ENCODE results near the gene TMEM200A. TPM values are rescaled to one million over a fixed set of nuclear protein-coding genes. Genes with fewer than 3 reads are reported as not detected.

Gene TMEM200A
- total and polyA plus RNA-seq, 10 of the 15 experiments (the other 5 are each of a cell fraction or from before 2014, with no cell fraction given): 5.5 to 12.4 (median 9.6) TPM

DNA sequence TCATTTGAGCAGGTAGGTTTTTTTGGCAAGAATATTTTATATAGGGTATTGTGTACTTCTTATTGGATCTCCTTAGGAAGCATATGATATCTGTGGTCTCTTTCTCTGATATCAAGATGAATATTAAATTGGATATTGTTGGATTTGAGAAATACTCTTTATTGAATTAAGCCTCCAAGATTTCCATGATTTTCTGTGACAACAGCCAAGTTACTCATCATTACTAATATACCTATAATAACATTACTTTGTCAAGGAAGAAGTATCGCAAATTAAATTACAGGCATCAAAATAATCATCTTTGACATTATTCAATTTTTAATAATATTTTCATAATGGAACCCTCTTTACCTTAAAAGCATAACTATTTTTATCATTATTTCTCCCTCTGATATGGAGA, 86.5 kb downstream of the TMEM200A start:
- in situ Hi-C loops (cut with MboI): no loop called here
- no TSS peak for BruUV-seq (replicated peaks)
- ATAC-seq (no peak), FAIRE-seq (no peak), DNase-seq (ENCODE audit: low read depth, low spot score) (no peak)
- Histone ChIP-seq H3K27me3 (replicated peaks in 1 of 2; ENCODE audit: control insufficient read depth in 2 of 2, insufficient read depth in 2 of 2, low read length in 1 of 2) (no peaks in the 10 kb centered on the region), H2AFZ (ENCODE audit: control insufficient read depth, low read depth, low read length) (no peak overlapping the region), H3K9ac (ENCODE audit: control insufficient read depth, insufficient read depth, low read length) (no peak overlapping the region), H3K4me2 (ENCODE audit: control insufficient read depth, insufficient read depth) (no peak overlapping the region), H3K79me2 (ENCODE audit: control insufficient read depth, insufficient read depth, low read length) (no peaks in the 10 kb centered on the region), H4K20me1 (ENCODE audit: control insufficient read depth, insufficient read depth) (no peaks in the 10 kb centered on the region), H3K4me1 (ENCODE audit: control insufficient read depth, insufficient read depth, low read length) (no peaks in the 10 kb centered on the region), H3K27ac (ENCODE audit: control insufficient read depth, insufficient read depth) (no peak overlapping the region), H3K36me3 (ENCODE audit: control insufficient read depth in 2 of 2, insufficient read depth in 2 of 2, low read length in 1 of 2) (no peaks in the 10 kb centered on the region), H3K4me3 (no peak overlapping the region), H3K9me3 (replicated peaks; ENCODE audit: control insufficient read depth, insufficient read depth, low read length) (no peaks in the 10 kb centered on the region)
- ChIA-PET CTCF (no interaction called here), RAD21 (ENCODE audit: unreplicated experiment) (no interaction called here), POLR2A (no interaction called here), SMC1A (ENCODE audit: uncharacterized antibody, unreplicated experiment) (no interaction called here)
- intact Hi-C loops (cut with micrococcal nuclease; ENCODE audit: unreplicated experiment): no loop called here
- WGBS (ENCODE audit: insufficient coverage, insufficient replicate concordance, low lambda C conversion rate, missing lambda C conversion rate): 46% methylated on average over 1 of the region's 1 CpG
- no peak for TF ChIP-seq CREM (IDR thresholded peaks at IDR 0.05; ENCODE audit: low read depth)
- TF ChIP-seq, protein P1, sequence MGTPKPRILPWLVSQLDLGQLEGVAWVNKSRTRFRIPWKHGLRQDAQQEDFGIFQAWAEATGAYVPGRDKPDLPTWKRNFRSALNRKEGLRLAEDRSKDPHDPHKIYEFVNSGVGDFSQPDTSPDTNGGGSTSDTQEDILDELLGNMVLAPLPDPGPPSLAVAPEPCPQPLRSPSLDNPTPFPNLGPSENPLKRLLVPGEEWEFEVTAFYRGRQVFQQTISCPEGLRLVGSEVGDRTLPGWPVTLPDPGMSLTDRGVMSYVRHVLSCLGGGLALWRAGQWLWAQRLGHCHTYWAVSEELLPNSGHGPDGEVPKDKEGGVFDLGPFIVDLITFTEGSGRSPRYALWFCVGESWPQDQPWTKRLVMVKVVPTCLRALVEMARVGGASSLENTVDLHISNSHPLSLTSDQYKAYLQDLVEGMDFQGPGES (IDR thresholded peaks at IDR 0.05): no peak
- no peak for TF ChIP-seq ZBTB33 (IDR thresholded peaks at IDR 0.05)
- no peak for TF ChIP-seq MTA3 (IDR thresholded peaks at IDR 0.05; ENCODE audit: borderline replicate concordance, low read length)
- no peak for TF ChIP-seq REST (IDR thresholded peaks at IDR 0.05; ENCODE audit: low read depth, low read length)
- TF ChIP-seq MXI1 (IDR thresholded peaks at IDR 0.05; ENCODE audit: low read depth, low read length): no peak
- no peak for TF ChIP-seq GATAD2B (conservative IDR thresholded peaks at IDR 0.05; ENCODE audit: low read depth)
- TF ChIP-seq, protein P2, sequence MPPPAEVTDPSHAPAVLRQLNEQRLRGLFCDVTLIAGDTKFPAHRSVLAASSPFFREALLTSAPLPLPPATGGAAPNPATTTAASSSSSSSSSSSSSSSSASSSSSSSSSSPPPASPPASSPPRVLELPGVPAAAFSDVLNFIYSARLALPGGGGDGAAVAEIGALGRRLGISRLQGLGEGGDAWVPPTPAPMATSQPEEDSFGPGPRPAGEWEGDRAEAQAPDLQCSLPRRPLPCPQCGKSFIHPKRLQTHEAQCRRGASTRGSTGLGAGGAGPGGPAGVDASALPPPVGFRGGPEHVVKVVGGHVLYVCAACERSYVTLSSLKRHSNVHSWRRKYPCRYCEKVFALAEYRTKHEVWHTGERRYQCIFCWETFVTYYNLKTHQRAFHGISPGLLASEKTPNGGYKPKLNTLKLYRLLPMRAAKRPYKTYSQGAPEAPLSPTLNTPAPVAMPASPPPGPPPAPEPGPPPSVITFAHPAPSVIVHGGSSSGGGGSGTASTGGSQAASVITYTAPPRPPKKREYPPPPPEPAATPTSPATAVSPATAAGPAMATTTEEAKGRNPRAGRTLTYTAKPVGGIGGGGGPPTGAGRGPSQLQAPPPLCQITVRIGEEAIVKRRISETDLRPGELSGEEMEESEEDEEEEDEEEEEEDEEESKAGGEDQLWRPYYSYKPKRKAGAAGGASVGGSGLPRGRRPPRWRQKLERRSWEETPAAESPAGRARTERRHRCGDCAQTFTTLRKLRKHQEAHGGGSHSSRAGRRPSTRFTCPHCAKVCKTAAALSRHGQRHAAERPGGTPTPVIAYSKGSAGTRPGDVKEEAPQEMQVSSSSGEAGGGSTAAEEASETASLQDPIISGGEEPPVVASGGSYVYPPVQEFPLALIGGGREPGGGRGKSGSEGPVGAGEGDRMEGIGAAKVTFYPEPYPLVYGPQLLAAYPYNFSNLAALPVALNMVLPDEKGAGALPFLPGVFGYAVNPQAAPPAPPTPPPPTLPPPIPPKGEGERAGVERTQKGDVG (CRISPR knock-in tag; IDR thresholded peaks at IDR 0.05): no peak
- TF ChIP-seq PML (IDR thresholded peaks at IDR 0.05; ENCODE audit: low read length): no peak
- TF ChIP-seq ETV6 (conservative IDR thresholded peaks at IDR 0.05 in 1 of 2, IDR thresholded peaks at IDR 0.05 in 1 of 2; ENCODE audit: borderline replicate concordance in 1 of 2, low read depth in 1 of 2): no peak
- no peak for TF ChIP-seq BMI1 (IDR thresholded peaks at IDR 0.05; ENCODE audit: borderline replicate concordance)
- no peak for TF ChIP-seq ESRRA (IDR thresholded peaks at IDR 0.05; ENCODE audit: low read length)
- TF ChIP-seq NRF1 (conservative IDR thresholded peaks at IDR 0.05; ENCODE audit: low read depth, low read length): no peak
- TF ChIP-seq PBX3 (IDR thresholded peaks at IDR 0.05; ENCODE audit: insufficient replicate concordance, low read depth, low read length): no peak
